Fibroblast of villous mesenchyme (primary cell): ENCODE measurements around the gene SLF2. TPM values are rescaled to one million over a fixed set of nuclear protein-coding genes. Genes with fewer than 3 reads are reported as not detected.

Experiments used
- DNase-seq: peaks from one replicate; pipeline ENCODE4 v3.0.0-alpha.2; 2010; ENCODE audit warnings: low read depth
- H3K4me3 ChIP-seq: 2 replicates; pipeline ENCODE4 v1.5.1; 2011; ENCODE audit warnings: low read depth, mild to moderate bottlenecking, low read length
- total RNA-seq: library from RNA; depleted of rRNA; stranded (reverse); fragments of >200 nt; gene quantifications from 2 replicates; pipeline ENCODE4 v1.2.3, GENCODE V29; 2012
- TF ChIP-seq, protein P1 (sequence below): IDR thresholded peaks from 2 replicates; pipeline ENCODE4 v1.5.1; 2012; ENCODE audit warnings: low read depth, mild to moderate bottlenecking, low read length; ENCODE audit not compliant: insufficient read depth

SLF2 gene
- total RNA-seq, 1 donor, result 55.7 TPM

DNA sequence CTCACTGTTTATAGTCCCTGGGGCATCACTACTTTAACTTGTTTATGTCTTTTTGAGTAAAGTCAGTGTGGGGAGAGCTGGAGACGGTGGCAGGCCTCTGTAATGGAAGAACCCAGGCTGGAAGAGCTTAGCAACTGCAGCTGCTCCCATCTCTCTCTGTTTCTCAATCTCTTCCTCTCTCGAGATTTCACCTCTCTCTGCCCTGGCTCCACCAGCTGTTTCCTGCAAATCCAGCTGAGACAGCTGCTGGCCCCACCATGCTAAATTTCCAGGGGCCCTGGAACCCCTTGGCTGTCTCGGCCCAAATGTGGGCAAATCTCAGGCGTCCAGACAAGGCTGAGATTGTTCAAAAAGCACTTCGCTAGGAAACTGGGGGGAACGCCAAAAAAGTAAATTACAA, 25.8 kb upstream of the SLF2 start:
- peak; percentile 65 for DNase-seq
- TF ChIP-seq, protein P1, sequence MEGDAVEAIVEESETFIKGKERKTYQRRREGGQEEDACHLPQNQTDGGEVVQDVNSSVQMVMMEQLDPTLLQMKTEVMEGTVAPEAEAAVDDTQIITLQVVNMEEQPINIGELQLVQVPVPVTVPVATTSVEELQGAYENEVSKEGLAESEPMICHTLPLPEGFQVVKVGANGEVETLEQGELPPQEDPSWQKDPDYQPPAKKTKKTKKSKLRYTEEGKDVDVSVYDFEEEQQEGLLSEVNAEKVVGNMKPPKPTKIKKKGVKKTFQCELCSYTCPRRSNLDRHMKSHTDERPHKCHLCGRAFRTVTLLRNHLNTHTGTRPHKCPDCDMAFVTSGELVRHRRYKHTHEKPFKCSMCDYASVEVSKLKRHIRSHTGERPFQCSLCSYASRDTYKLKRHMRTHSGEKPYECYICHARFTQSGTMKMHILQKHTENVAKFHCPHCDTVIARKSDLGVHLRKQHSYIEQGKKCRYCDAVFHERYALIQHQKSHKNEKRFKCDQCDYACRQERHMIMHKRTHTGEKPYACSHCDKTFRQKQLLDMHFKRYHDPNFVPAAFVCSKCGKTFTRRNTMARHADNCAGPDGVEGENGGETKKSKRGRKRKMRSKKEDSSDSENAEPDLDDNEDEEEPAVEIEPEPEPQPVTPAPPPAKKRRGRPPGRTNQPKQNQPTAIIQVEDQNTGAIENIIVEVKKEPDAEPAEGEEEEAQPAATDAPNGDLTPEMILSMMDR, result no peak
- H3K4me3 ChIP-seq, result no peak overlapping the region

DNA sequence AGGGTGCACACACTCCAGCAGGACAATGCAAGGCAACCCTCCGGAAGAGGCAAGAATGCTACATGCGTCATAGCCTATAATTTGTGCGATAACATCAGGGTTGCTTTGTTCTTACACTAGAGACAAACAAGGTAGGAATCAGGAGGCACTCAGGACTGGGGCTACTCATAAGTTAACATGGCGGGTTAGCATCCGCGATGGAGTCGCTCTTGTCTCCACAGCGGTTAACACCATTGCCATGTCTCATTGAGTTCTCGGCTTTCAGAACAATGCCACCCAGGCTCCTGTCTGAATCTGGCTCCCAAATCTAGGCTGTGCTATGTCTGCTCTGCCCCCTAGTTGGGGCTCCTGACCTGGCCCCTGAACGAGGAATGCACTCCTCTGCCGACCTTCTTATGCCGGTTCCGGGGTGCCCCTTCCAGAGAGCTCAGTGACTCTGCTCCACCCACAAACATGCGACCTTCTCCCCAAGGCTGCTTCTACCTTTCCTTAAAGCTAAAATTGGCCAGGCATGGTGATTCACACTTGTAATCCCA, 24.9 kb upstream of the SLF2 start:
- no peak overlapping the region for H3K4me3 ChIP-seq
- TF ChIP-seq, protein P1, result no peak
- no peak for DNase-seq

DNA sequence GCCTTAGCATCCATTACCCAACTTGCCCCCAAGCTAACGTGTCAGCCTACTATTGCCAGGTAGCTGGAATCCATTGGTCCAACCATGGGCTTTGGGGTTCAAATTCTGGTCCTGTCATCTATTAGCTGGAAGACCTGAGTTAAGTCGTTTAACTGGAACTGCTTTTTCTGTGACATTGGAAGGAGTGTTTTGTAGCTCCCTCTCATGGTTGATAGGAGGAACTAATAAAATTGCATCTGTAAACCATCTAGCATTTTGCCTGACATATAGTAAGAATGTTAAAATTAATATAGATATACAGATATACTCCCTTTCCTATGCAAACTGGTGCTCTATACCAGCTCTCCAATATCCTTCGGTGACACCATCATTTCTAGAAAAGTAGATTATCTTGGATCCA, 23.8 kb upstream of the SLF2 start:
- TF ChIP-seq, protein P1, result peak; percentile 24
- H3K4me3 ChIP-seq, result no peak overlapping the region
- DNase-seq, result no peak

DNA sequence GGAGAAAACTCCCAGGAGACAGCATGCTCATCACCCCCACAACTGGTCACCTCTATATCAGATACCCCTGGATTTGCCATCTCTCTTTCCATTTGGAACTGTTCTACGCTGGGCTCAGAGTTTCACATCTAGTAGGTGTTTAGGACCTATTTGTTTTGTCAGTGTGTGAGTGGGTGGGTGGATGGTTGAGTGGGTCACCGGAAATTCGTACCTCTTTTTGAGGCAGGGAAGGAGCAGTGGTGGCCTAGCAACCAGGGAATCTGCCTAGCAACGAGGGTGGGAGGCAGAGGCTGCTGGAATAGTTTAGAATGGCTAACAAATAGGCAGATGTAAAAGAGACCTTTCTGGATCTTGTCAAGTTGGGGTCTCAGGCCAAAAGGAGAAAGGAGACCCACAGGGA, 23.2 kb upstream of the SLF2 start:
- TF ChIP-seq, protein P1, result no peak
- H3K4me3 ChIP-seq, result no peak overlapping the region
- no peak for DNase-seq

DNA sequence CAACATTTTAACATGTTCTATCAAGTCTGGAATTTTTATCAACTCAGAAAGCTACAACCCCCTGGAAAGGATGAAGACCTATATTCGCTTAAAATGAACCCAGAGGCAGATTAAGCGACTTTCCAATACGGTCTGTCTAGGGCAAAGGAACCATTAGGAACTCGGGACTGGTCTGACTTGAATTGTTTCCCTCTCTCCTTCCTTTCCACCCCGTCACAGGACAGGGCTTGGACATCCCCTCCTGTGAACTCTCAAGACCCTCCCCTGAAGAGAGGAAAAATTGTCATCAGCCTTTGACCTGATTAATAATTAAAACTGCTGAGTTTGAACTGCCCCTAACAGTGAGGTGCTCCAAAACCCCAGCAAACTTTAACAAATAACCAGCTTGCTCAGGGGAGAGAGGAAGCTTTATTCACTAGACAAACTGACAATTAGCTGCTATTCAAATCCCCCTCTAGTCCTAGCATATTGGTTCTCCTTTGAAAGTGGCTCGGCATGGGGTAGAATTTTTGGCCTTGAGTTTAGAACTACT, 22.6 kb upstream of the SLF2 start:
- TF ChIP-seq, protein P1, result no peak
- H3K4me3 ChIP-seq, result no peak overlapping the region
- no peak for DNase-seq

DNA sequence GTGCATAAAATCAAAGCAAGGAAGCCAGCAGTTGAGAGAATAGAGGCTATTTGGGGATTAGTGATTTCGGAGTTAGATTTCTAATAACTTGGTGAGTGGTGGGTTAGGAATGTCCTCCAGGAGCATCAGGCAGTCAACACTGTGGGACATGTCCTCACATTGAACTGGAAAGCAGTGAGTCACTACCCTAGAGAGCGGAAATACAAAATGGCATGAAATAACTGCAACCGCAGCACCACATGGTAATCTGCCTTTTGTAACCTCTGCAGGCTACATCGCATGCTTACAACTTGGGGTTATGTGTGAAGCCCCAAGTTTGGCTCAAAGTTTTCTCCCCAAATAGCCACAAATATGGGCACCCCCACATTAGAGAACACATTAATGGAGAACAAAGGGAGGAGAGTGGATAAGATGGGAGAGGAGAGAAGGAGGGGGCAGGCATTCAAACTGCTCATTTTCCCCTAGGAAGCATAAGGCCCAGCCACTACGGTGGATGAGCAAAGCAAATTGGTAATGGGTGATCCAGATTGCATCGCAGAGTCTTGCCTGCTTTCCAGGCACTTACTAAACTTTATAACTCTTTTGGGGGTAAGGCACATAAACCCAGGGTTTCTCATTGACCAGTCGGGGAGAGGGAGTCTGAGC, 22.0 kb upstream of the SLF2 start:
- TF ChIP-seq, protein P1, result no peak
- H3K4me3 ChIP-seq, result no peak overlapping the region
- DNase-seq, result peak; percentile 97
